AG09309 (cell line): ENCODE data around the gene NCOA7.
"Not testable (repeated sequence)": the region's sequence is repeated elsewhere in the genome, so short reads cannot be mapped to it uniquely, and the experiment has no call there.

Experiments used
- DNase-seq: peaks from one replicate; pipeline ENCODE4 v3.0.0-alpha.2; 2010; ENCODE audit warnings: low read depth
- H3K4me3 ChIP-seq: 2 replicates; pipeline ENCODE4 v1.5.1; 2011; ENCODE audit warnings: mild to moderate bottlenecking, low read depth, low read length, moderate library complexity; ENCODE audit not compliant: control insufficient read depth
- TF ChIP-seq, protein P1 (sequence below): IDR thresholded peaks from 2 replicates; pipeline ENCODE4 v1.5.1; 2011; ENCODE audit warnings: mild to moderate bottlenecking, low read depth, low read length, inconsistent platforms; ENCODE audit not compliant: insufficient read depth, control insufficient read depth; ENCODE audit errors: missing control alignments

NCOA7 gene

DNA sequence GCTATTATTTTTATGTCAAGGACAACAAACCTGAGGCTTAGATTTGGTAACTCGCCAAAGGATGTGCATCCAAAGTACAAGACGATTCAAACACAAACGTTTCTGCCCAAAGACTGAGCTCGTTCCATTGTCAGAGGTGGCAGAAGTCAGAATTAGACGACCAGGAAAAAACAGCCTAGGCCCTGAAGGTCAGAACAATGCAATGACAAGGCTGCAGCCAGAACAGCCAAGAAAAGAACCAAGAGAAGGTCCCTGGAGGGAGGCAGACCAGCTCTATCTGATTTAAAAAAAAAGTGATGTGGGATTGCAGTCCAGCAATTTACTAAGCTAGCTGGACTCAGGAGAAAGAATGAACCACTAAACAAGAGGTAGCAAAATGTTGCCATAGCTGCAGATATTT lies 54.2 kb downstream of the NCOA7 start:
- TF ChIP-seq, protein P1, sequence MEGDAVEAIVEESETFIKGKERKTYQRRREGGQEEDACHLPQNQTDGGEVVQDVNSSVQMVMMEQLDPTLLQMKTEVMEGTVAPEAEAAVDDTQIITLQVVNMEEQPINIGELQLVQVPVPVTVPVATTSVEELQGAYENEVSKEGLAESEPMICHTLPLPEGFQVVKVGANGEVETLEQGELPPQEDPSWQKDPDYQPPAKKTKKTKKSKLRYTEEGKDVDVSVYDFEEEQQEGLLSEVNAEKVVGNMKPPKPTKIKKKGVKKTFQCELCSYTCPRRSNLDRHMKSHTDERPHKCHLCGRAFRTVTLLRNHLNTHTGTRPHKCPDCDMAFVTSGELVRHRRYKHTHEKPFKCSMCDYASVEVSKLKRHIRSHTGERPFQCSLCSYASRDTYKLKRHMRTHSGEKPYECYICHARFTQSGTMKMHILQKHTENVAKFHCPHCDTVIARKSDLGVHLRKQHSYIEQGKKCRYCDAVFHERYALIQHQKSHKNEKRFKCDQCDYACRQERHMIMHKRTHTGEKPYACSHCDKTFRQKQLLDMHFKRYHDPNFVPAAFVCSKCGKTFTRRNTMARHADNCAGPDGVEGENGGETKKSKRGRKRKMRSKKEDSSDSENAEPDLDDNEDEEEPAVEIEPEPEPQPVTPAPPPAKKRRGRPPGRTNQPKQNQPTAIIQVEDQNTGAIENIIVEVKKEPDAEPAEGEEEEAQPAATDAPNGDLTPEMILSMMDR, result no peak
- DNase-seq, result no peak
- no peak overlapping the region for H3K4me3 ChIP-seq

DNA sequence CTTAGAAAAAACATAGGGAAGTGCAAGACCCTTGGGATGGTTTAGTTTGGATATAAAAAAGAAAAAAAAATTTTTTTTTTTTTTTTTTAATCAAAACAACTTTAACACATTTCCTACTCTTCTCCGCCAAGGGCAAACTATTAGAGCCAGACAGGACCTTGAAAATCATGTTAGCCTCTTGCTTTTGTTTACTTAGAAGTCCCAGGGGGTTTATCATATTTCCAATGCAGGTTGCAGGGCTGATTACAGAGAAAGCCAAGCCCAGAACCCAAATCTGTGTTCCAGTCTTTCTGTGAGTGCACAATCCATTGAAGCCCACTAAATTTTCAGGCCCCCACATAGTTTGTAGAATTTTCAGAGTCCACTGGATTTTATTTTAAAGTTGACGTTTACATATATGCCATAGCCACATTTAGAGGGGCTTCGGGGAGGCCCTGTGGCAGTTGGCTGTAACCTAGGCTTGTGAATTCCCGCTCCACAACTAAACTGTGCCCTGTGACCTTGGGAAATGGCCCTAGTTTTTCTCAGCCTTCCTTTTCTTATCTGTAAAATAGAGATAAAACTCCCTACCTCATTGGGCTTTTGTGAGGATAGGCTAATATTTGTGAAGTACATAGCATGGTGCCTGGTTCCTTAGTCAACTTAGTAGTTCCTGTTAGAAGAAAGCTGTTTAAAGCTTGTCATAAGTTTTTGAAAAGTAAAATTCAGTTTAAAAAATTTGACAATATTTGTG lies 55.7 kb downstream of the NCOA7 start:
- TF ChIP-seq, protein P1, result no peak
- H3K4me3 ChIP-seq, result no peak overlapping the region
- DNase-seq, result no peak

DNA sequence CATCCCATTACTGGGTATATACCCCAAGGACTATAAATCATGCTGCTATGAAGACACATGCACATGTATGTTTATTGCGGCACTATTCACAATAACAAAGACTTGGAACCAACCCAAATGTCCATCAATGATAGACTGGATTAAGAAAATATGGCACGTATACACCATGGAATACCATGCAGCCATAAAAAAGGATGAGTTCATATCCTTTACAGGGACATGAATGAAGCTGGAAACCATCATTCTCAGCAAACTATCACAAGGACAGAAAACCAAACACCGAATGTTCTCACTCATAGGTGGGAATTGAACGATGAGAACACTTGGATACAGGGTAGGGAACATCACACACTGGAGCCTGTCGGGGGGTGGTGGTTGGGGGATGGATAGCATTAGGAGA lies 57.5 kb downstream of the NCOA7 start:
- not testable (repeated sequence) for DNase-seq, H3K4me3 ChIP-seq

DNA sequence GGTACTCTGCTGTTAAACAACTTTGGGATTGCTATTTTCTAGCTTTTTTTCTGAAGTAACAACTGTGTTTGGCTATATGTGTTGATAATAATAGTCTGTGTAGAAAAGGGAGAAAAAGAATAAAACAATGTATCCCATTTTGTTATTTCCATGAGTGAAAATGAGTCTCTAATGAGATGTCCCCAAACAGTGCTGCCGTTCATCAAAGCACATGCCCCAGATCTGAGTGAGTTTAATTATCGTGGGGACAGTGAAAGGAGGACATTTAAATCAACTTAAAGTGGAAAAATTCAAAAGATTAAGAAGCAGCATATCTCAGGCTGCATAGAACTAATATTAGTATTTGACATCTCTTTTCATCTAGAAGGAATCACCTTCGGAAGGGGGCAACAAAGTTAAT lies 59.6 kb downstream of the NCOA7 start:
- DNase-seq, result no peak
- no peak overlapping the region for H3K4me3 ChIP-seq
- TF ChIP-seq, protein P1, result no peak

DNA sequence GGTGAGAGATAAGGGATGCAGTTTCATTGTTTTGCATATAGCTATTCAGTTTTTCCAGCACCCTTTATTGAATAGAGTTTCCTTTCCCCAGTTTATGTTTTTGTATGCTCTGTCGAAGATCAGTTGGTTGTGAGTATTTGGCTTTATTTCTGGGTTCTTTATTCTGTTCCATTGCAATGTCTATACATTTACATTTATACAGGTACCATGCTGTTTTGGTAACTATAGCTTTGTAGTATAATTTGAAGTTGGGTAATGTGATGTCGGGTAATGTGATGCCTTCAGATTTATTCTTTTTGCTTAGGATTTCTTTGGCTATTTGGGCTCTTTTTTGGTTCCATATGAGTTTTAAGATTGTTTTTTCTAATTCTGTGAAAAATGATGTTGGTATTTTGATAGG lies 61.8 kb downstream of the NCOA7 start:
- TF ChIP-seq, protein P1, result no peak
- H3K4me3 ChIP-seq, result no peak overlapping the region
- DNase-seq, result no peak

DNA sequence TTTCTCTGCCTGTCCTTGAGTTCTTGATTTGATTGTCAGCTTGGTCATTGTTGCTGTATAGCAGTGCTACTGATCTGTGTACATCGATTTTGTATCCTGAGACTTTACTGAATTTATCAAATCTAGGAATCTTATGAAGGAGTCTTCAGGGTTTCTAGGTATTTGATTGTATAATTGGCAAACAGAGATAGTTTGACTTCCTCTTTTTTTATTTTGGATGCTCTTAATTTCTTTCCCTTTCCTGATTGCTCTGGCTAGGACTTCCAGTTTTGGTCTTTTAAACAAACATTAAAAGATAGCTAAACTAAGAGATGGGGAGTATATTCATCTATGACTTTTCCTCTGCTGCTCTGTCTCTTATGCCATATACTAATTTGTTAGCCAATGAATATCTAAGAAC lies 62.4 kb downstream of the NCOA7 start:
- TF ChIP-seq, protein P1, result no peak
- H3K4me3 ChIP-seq, result no peak overlapping the region
- DNase-seq, result no peak

DNA sequence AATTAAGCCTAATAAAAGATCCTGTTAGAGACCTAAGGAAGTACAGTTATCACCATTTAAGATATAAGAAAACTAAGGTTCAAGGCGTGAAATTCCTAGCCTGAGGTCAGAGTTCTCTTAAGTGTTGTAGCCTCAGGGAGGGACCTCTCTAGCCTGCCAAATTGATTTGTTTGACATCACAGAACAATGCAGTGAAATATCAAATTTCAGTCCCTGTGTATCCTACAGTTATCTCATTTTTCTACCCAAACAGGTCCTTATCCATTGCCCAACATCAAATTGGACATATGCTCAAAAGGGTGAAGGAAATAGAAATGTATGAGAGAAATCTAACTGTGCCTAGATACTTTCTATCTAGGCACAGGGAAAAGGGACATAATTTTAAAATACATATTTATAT lies 63.0 kb downstream of the NCOA7 start:
- no peak for DNase-seq
- no peak overlapping the region for H3K4me3 ChIP-seq
- TF ChIP-seq, protein P1, result no peak
